NCI-H2196 (cell line): ENCODE results near the gene KRTAP10-5.
"Not testable (repeated sequence)": the region's sequence is repeated elsewhere in the genome, so short reads cannot be mapped to it uniquely, and the experiment has no call there.

ENCODE experiments used
- DNase-seq: peaks from one replicate; lab custom pipeline; 2025; ENCODE audit not compliant: unreplicated experiment; lab: John Stamatoyannopoulos, UW

The KRTAP10-5 gene

DNA sequence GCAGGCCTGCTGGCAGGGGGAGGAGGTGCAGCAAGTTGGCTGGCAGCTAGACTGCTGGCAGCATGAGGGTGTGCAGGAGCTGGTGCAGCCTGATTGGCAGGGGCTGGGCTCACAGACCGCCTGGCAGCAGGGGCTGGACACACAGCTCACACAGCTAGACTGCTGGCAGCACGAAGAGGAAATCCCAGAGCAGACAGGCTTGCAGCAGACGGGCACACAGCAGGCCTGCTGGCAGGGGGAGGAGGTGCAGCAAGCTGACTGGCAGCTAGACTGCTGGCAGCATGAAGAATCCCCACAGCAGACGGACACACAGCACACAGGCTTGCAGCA is 11.4 kb upstream of the KRTAP10-5 start:
- DNase-seq = not testable (repeated sequence)

DNA sequence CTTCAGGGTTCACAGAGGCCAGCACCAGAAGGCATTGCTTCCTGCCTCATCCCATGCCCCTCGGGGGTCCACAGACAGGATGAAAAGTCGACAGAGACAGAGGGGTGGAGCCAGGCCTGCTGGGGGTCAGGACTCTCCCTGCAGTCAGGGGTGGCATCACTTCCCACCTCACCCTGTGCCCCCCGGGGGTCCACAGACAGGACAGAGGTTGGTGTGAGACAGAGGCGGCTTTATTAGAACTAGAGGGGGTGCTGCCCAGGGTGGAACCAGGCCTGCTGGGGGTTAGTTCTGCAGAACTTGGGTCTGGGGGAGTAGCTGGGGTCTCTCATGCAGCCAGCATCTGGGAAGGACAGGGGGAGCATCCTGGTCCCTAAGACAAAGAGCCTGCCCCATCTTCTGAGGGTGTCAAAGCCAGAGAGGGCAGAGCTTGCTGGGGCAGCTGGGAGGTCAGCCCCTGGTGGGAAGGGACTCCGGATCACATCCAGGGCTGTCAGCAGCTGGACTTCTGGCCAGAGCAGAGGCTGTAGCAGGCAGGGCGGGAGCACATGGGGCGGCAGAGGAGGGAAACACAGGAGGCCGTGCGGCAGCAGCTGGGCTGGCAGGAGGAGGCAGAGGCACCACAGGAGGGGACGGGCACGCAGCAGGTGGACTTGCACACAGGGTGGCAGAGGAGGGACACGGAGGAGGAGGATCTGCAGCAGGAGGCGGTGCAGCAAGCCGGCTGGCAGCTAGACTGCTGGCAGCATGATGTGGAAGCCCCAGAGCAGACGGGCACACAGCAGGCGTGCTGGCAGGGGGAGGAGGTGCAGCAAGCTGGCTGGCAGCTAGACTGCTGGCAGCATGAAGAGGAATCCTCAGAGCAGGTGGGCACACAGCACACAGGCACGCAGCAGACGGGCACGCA is 10.7 kb upstream of the KRTAP10-5 start:
- DNase-seq = not testable (repeated sequence)

DNA sequence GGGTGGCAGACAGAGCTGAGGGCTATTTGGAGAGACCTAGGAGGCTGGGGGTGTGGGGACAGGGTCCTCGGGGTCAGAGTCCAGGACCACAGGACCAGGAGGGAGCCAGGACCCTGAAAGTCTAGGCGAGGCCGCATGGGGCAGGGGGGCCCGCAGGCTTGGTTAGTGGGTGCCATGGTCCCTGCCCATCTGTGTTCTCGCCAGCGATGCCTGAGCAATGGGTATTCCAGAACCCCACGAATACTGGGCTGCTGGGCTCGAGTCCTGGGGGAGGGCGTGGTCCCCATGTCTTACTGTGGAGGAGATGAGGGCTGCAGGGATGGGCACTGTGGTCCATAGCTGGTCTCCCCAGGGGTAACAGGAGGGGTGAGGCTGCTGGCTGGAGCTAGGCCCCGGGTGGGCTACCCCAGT is 9.9 kb upstream of the KRTAP10-5 start:
- no peak for DNase-seq

- DNase-seq = no peak
These were observed 9.3 kb upstream of the KRTAP10-5 start for GRCh38 chr21:44589586-44590305.

- no peak for DNase-seq
These were observed 8.7 kb upstream of the KRTAP10-5 start for GRCh38 chr21:44589094-44589493.

DNA sequence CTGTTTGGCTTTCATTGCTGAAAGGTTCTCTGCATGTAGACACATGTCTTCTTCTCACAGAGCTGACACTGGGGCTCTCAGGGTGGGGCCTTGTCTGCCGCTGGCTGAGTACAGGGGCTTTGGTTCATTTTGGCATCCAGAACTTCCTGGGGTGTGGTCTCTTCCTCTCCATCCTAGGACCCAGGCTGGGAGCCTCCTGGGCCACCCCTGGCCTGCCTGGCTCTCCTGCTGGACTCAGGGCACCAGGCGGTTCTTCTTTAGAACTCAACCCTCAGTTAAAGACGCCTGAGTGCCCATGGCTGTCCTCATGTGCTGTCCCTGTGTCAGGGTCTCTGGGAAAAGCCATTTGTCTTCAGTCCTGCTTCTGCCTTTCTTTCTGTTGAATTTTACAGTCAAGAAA is 5.5 kb upstream of the KRTAP10-5 start:
- no peak for DNase-seq

GRCh38 chr21:44583800-44584147 is 3.4 kb upstream of the KRTAP10-5 start:
- no peak for DNase-seq

- no peak for DNase-seq
These were observed 2.8 kb upstream of the KRTAP10-5 start for GRCh38 chr21:44583089-44583799.

- DNase-seq = no peak
These were observed 1.7 kb upstream of the KRTAP10-5 start for GRCh38 chr21:44582055-44582454.

DNA sequence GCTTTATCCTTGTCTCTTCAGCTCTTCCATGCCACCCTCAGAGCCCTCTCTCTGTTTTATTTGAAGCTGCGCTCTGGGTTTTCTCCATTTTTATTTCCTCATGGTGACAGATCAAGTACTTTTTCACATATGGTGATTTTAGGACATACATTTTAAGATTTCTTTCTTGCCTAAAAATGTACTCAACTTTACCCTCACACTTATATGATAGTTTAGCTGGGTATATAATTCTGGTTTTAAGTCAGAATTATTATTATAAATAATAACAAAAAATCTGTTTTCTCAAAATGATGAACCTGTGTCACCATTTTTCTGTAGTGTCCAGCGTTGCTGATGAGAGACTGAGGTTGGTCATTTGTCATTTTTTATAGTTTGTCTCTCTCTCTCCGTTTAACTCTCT is 754 bp upstream of the KRTAP10-5 start:
- no peak for DNase-seq

DNA sequence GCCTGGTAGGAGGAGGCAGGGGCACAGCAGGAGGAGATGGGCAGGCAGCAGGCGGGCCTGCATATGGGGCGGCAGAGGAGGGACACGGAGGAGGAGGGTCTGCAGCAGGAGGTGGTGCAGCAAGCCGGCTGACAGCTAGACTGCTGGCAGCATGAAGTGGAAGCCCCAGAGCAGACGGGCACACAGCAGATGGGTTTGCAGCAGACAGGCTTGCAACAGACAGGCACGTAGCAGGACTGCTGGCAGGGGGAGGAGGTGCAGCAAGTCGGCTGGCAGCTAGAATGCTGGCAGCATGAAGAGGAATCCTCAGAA is 615 bp downstream of the KRTAP10-5 start:
- no peak for DNase-seq

DNA sequence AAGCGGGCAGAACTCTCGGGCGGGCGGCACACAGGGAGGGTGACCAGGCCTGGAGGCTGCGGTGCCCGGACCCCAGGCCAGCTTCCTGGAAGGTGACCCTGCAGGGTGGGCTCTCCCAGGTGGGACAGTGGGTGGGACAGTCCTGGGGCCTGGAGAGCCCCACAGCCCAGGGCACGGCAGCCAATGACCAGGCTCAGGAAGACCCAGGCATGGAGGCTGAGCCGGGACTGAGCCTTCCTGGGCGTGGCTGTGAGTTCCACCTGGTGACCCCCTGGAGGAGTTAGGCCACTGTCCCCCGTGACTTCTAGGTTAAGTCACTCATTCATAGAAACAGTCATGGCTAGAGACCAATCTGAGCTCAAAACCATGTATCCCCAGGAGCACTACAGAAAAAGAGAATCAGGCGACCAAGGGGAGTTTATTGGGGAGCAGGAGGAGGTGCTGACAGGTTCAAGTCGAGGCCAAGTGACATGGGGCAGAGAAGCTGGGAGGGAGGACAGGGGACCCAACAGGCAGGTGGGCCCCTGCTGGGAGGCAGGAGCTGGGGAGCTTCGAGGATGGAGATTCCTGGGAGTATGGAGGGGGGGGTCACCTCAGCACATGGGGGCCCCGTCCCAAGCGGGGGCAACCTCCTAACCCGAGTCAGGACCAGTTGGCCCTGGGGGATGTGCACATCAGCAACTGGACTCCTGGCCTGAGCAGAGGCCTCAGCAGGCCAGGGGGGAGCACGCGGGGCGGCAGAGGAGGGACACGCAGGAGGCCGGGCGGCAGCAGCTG is 1.2 kb downstream of the KRTAP10-5 start:
- DNase-seq = no peak

GRCh38 chr21:44578371-44579055 is 1.9 kb downstream of the KRTAP10-5 start:
- DNase-seq = no peak

DNA sequence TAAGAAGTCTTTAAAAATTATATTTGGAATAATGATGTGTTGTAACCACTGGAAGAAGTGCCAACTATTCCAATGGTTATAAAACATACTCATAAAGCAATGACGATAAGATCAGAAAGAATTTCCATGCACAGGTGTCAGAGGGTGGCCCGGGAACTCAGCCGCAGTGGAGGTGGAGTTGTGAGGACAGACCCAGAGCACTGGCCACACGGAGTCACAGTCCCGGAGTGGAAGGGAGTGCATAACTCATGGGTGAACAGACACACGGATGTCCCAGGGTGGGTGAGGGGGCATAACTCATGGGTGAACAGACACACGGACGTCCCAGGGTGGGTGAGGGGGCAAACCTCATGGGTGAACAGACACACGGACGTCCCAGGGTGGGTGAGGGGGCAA is 4.4 kb downstream of the KRTAP10-5 start:
- DNase-seq = no peak

DNA sequence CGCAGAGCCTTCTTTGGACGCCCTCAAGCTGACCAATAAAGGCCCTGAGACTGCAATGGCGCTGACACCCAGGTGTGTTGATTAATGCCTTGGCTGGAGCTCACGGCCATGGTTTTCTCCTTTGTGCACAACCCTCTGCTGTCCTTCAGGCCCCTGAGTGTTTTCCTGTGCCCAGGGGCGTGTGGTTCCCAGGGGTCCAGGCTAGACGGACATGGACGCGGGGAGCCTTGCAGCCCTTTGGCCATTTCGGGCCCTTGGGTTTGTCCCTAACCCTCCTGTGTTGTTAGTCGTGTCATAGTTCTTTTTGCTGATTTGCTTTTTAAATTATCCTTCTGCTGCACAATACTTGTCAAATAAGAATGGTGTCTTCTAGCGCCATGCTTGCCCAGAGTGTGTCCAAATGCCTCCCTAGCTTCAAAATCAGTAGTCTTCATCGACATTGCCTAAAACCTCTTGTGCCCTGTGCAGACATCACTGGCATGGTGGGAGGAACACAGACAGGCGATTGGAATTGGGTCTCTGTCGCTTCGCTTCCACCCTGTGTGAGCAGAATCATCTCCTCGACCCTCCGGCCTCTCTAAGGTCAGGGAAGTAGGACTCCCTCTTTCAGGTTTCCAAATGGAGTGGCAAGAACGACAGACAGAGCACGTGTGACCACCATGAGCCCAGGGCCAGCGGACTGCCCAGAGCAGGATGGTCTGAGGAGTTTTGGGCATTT is 4.9 kb downstream of the KRTAP10-5 start:
- no peak for DNase-seq

GRCh38 chr21:44574457-44575306 is 5.7 kb downstream of the KRTAP10-5 start:
- no peak for DNase-seq

DNA sequence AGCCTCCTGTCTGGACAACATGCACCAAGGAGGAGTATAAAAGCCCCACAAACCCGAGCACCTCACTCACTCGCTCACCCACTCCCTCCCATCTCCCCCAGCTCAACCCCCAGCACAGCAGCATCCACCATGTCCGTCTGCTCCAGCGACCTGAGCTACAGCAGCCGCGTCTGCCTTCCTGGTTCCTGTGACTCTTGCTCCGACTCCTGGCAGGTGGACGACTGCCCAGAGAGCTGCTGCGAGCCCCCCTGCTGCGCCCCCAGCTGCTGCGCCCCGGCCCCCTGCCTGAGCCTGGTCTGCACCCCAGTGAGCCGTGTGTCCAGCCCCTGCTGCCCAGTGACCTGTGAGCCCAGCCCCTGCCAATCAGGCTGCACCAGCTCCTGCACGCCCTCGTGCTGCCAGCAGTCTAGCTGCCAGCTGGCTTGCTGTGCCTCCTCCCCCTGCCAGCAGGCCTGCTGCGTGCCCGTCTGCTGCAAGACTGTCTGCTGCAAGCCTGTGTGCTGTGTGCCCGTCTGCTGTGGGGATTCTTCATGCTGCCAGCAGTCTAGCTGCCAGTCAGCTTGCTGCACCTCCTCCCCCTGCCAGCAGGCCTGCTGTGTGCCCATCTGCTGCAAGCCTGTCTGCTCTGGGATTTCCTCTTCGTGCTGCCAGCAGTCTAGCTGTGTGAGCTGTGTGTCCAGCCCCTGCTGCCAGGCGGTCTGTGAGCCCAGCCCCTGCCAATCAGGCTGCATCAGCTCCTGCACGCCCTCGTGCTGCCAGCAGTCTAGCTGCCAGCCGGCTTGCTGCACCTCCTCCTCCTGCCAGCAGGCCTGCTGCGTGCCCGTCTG is 6.6 kb downstream of the KRTAP10-5 start, which contains the start of gene KRTAP10-4:
KRTAP10-4 (plus strand) TSS at position 100 of the 827 bp plus-strand sequence; CDS start at position 130, 30 bp downstream.
- not testable (repeated sequence) for DNase-seq

DNA sequence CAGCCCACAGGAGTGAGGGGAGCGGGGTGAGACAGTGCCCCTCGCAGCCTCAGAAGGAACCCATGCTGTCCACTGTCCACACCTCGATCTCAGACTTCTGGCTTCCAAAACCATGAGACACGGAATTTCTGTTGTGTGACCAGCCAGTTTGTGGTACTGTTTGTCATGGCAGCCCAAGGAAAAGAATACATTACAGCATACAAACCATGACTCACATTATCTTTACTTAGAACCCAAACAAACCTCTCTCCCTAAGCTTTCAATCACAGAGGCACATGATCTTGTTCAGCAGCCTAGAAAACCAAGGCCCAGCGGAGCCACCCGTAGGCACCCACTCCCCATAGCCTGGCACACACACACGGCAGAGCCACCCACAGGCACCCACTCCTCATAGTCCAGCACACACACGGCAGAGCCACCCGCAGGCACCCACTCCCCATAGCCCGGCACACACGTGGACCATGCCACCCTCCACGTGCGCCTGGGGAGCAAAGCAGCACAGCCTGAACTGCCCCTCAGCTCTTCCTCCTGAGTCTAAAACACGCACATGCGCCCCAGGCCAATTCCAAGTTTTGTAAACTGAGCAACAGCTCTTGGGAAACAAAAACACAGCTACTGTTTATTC is 7.3 kb downstream of the KRTAP10-5 start:
- DNase-seq = no peak
